PC-9 (cell line): ENCODE results near the gene NUDT5. TPM values are rescaled to one million over a fixed set of nuclear protein-coding genes. Genes with fewer than 3 reads are reported as not detected.

Experiments used
- BruUV-seq: library from RNA; stranded (reverse); fragments of 400-500 nt; replicated peaks from 2 replicates; lab custom pipeline; 2021; lab: Mats Ljungman, UMichigan
- CTCF ChIA-PET: fragments of 300-600 bp; sonication (Branson Sonifier 250); formaldehyde crosslinking; loops from one replicate; lab custom pipeline; 2022; ENCODE audit warnings: antibody characterized with exemption; lab: Charles Lee
- POLR2A ChIA-PET: fragments of 300-600 bp; sonication (Branson Sonifier 250); formaldehyde crosslinking; loops from one replicate; lab custom pipeline; 2022; ENCODE audit warnings: antibody characterized with exemption; ENCODE audit not compliant: unreplicated experiment; lab: Charles Lee
- DNase-seq, 2 experiments: peaks; one replicate each; pipeline versions ENCODE4 v3.0.0 to v3.0.0-alpha.2; 2015 to 2022; ENCODE audit warnings: mixed read lengths in 1 of 2
- H2AFZ ChIP-seq: fragments of 200-600 bp; sonication (generic); 2 replicates; pipeline ENCODE4 v1.8.1; 2017; ENCODE audit warnings: antibody characterized with exemption
- H3F3A ChIP-seq: fragments of 200-600 bp; sonication (generic); 2 replicates; pipeline ENCODE4 v1.8.1; 2017; ENCODE audit warnings: antibody characterized with exemption, mild to moderate bottlenecking, low read depth; ENCODE audit not compliant: insufficient read depth
- H3K27ac ChIP-seq: fragments of 200-600 bp; sonication (generic); 2 replicates; pipeline ENCODE4 v1.6.1; 2016; ENCODE audit warnings: mixed run types
- H3K27me3 ChIP-seq: fragments of 200-600 bp; sonication (generic); 2 replicates; pipeline ENCODE4 v1.6.1; 2016; ENCODE audit warnings: low read depth, mixed run types; ENCODE audit not compliant: insufficient read depth
- H3K36me3 ChIP-seq: fragments of 200-600 bp; sonication (generic); 2 replicates; pipeline ENCODE4 v1.6.1; 2016; ENCODE audit warnings: low read depth, mixed run types
- H3K4me1 ChIP-seq: fragments of 200-600 bp; sonication (generic); replicated peaks from 2 replicates; pipeline ENCODE4 v1.6.1; 2016; ENCODE audit warnings: mixed run types; ENCODE audit not compliant: insufficient read depth
- H3K4me2 ChIP-seq: fragments of 200-600 bp; sonication (generic); 2 replicates; pipeline ENCODE4 v1.6.1; 2017; ENCODE audit warnings: mixed run types
- H3K4me3 ChIP-seq: fragments of 200-600 bp; sonication (generic); 2 replicates; pipeline ENCODE4 v1.6.1; 2016; ENCODE audit warnings: mixed run types
- H3K79me2 ChIP-seq: fragments of 200-600 bp; sonication (generic); 2 replicates; pipeline ENCODE4 v1.6.1; 2017; ENCODE audit warnings: low read depth, mixed run types
- H3K9me2 ChIP-seq: fragments of 200-600 bp; sonication (generic); 2 replicates; pipeline ENCODE4 v1.8.1; 2017; ENCODE audit warnings: mild to moderate bottlenecking; ENCODE audit not compliant: insufficient read depth
- H3K9me3 ChIP-seq: fragments of 200-600 bp; sonication (generic); 2 replicates; pipeline ENCODE4 v1.8.1; 2016; ENCODE audit warnings: low read depth; ENCODE audit not compliant: insufficient read depth
- H4K20me1 ChIP-seq: fragments of 200-600 bp; sonication (generic); 2 replicates; pipeline ENCODE4 v1.8.1; 2017; ENCODE audit not compliant: insufficient read depth
- CTCF ChIP-seq: fragments of 200-600 bp; sonication (generic); conservative IDR thresholded peaks from 2 replicates; pipeline ENCODE4 v1.6.1; 2017; ENCODE audit warnings: mixed run types, antibody characterized with exemption, mild to moderate bottlenecking, moderate library complexity
- EZH2 ChIP-seq: fragments of 200-600 bp; sonication (generic); IDR thresholded peaks from 2 replicates; pipeline ENCODE4 v1.8.0; 2017; ENCODE audit warnings: antibody characterized with exemption, low read depth
- intact Hi-C: fragments of 100-400 bp; cut with micrococcal nuclease; formaldehyde crosslinking; loops from one replicate; pipeline ENCODE4 v1.10.0; 2022; ENCODE audit not compliant: unreplicated experiment
- total RNA-seq: library from RNA; stranded (reverse); gene quantifications from 2 replicates; pipeline ENCODE4 v1.2.3, GENCODE V29; 2021

The NUDT5 gene
- total RNA-seq, 1 experiment from 2014 or later, result 82.0 TPM

- Histone ChIP-seq H3K9me3 (no peaks in the 10 kb centered on the region), H3K27me3 (no peaks in the 10 kb centered on the region), H3K9me2 (no peaks in the 10 kb centered on the region), H3K36me3 (no peaks in the 10 kb centered on the region; the same call in 1 of the 2 replicates), H2AFZ (peak overlapping the region; percentile 100), H3K4me2 (peak overlapping the region; percentile 94), H4K20me1 (peaks cover 2% of the 10 kb centered on the region; the same call in 1 of the 2 replicates), H3F3A (peaks cover 4% of the 10 kb centered on the region), H3K4me3 (peak overlapping the region; percentile 99), H3K4me1 (peaks cover 25% of the 10 kb centered on the region), H3K79me2 (peaks cover 84% of the 10 kb centered on the region), H3K27ac (peak overlapping the region; percentile 74)
- no peak for DNase-seq
- no peak for TF ChIP-seq CTCF
- no peak for TF ChIP-seq EZH2
- BruUV-seq, result no TSS peak
- intact Hi-C loops, result loop anchor here (10.0 kb wide), 1 partner anchor 410 kb away; no protein-coding TSS in a partner anchor
- ChIA-PET CTCF (no interaction called here), POLR2A (interaction anchor here (0.5 to 0.6 kb wide), 3 partner anchors 26 to 314 kb away, joined by 3 to 13 read pairs (median 3); no protein-coding TSS in a partner anchor)
Measured at GRCh38 chr10:12195281-12195602, 449 bp downstream of the NUDT5 start.

- intact Hi-C loops, result loop anchor here (10.0 kb wide), 1 partner anchor 410 kb away; no protein-coding TSS in a partner anchor
- H3F3A ChIP-seq, result peaks cover 4% of the 10 kb centered on the region
- TF ChIP-seq CTCF, result no peak
- no peak for TF ChIP-seq EZH2
- peak overlapping the region; percentile 99 for H3K4me3 ChIP-seq
- ChIA-PET CTCF (no interaction called here), POLR2A (interaction anchor here (0.6 kb wide), 1 partner anchor 27 kb away, joined by 13 read pairs; no protein-coding TSS in a partner anchor)
- peak overlapping the region; percentile 100 for H2AFZ ChIP-seq
- peak overlapping the region; percentile 94 for H3K4me2 ChIP-seq
- H4K20me1 ChIP-seq, result peaks cover 2% of the 10 kb centered on the region; the same call in 1 of the 2 replicates
- H3K27ac ChIP-seq, result peak overlapping the region; percentile 74
- DNase-seq, result peak in 1 of 2 experiments; percentile 15
- no peaks in the 10 kb centered on the region for H3K9me2 ChIP-seq
- no peaks in the 10 kb centered on the region for H3K9me3 ChIP-seq
- BruUV-seq, result TSS peak; percentile 52
- H3K36me3 ChIP-seq, result no peaks in the 10 kb centered on the region; the same call in 1 of the 2 replicates
- H3K79me2 ChIP-seq, result peaks cover 87% of the 10 kb centered on the region
- no peaks in the 10 kb centered on the region for H3K27me3 ChIP-seq
- H3K4me1 ChIP-seq, result peaks cover 25% of the 10 kb centered on the region
Measured at GRCh38 chr10:12194752-12195271, 879 bp downstream of the NUDT5 start.

- intact Hi-C loops, result loop anchor here (10.0 kb wide), 1 partner anchor 408 kb away; no protein-coding TSS in a partner anchor
- H3K27me3 ChIP-seq, result no peaks in the 10 kb centered on the region
- ChIA-PET POLR2A (no interaction called here), CTCF (no interaction called here)
- peaks cover 24% of the 10 kb centered on the region for H3K4me1 ChIP-seq
- peaks cover 4% of the 10 kb centered on the region for H3F3A ChIP-seq
- H3K27ac ChIP-seq, result 0 out of 2 replicates have a peak overlapping the region, but pooled peaks have one; percentile 12
- H3K4me3 ChIP-seq, result no peak overlapping the region
- BruUV-seq, result no TSS peak
- peak in 1 of 2 experiments; percentile 57 for DNase-seq
- peak overlapping the region; percentile 94 for H3K4me2 ChIP-seq
- no peaks in the 10 kb centered on the region for H3K9me2 ChIP-seq
- no peaks in the 10 kb centered on the region for H4K20me1 ChIP-seq
- H3K9me3 ChIP-seq, result no peaks in the 10 kb centered on the region
- H2AFZ ChIP-seq, result no peak overlapping the region
- no peaks in the 10 kb centered on the region for H3K36me3 ChIP-seq
- TF ChIP-seq CTCF (no peak), EZH2 (no peak)
- peaks cover 79% of the 10 kb centered on the region for H3K79me2 ChIP-seq
Measured at GRCh38 chr10:12193193-12193592, 2.5 kb downstream of the NUDT5 start.
